Measurements from ENCODE around the gene TET1.
"Not testable (repeated sequence)": the region's sequence is repeated elsewhere in the genome, so short reads cannot be mapped to it uniquely, and the experiment has no call there.

TET1 gene

DNA sequence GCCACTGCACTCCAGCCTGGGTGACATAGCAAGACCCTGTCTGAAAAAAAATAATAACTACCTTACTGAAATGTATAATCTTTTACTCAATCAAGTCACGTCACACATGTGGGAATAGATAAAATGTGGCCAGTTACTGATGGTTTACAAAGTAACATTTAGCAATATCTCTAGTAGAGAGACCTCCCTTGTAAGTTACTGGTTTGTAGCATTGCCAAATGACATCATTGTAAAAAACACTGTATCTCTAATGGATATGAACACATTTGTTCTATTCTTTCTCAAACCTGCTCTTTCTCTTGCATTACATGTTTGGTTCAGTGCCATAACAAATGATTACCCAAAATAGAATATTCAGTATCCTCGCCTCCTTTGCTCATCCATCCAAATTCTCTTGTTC, 18.8 kb downstream of the TET1 start:
- in situ Hi-C loops (cut with MboI; ENCODE audit: low sequenced_read_pairs): no loop called here
- Histone ChIP-seq H3K27me3 (ENCODE audit: low read depth) (no peaks in the 10 kb centered on the region), H3K9me3 (no peaks in the 10 kb centered on the region), H3K36me3 (replicated peaks) (peaks cover 54% of the 10 kb centered on the region), H3K4me1 (peaks cover 8% of the 10 kb centered on the region), H3K4me3 (no peak overlapping the region)
- no peak for DNase-seq (ENCODE audit: low spot score in 2 of 2)

GRCh38 chr10:68584187-68584586, 24.1 kb downstream of the TET1 start:
- H3K9me3 ChIP-seq; H3K27me3 ChIP-seq (ENCODE audit: low read depth); DNase-seq (ENCODE audit: low spot score in 2 of 2); H3K4me1 ChIP-seq; H3K4me3 ChIP-seq; in situ Hi-C loops (cut with MboI; ENCODE audit: low sequenced_read_pairs): not testable (repeated sequence)
- peaks cover 47% of the 10 kb centered on the region for H3K36me3 ChIP-seq (replicated peaks)

DNA sequence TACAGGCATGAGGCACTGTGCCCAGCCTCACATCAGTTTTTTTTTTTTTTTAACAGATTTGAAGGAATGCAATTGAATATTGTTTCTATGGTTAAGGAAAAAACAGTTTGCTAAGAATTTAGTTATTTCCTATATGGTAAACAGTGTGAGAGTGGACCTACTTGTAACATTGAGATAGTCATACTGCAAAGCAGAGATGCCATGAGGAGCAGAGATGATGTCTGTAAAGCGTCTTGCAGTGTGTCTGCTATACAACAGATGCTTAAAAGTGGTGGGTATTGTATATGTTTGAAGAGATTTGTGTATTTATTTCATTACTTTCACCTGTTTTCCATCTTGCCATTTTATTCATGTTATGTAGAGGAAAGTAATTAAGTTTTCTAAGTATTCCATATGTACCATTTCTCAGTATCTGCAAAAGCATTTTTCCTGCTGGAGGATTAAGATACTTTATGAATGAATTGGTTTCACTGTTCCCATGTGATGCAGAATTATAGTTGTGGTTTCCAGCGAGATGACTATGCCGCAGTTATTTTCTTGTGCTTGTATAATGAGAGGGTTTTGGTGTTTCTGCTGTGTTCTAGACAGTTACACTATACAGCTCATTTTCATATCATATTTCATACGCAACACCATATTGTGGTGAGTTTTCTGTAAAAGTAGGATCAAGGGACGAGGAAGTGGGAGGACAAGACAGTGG, 26.6 kb downstream of the TET1 start:
- H3K4me1 ChIP-seq: peaks cover 8% of the 10 kb centered on the region
- no peaks in the 10 kb centered on the region for H3K9me3 ChIP-seq
- peaks cover 43% of the 10 kb centered on the region for H3K36me3 ChIP-seq (replicated peaks)
- DNase-seq (ENCODE audit: low spot score in 2 of 2): no peak
- no peaks in the 10 kb centered on the region for H3K27me3 ChIP-seq (ENCODE audit: low read depth)
- H3K4me3 ChIP-seq: no peak overlapping the region
- in situ Hi-C loops (cut with MboI; ENCODE audit: low sequenced_read_pairs): no loop called here

DNA sequence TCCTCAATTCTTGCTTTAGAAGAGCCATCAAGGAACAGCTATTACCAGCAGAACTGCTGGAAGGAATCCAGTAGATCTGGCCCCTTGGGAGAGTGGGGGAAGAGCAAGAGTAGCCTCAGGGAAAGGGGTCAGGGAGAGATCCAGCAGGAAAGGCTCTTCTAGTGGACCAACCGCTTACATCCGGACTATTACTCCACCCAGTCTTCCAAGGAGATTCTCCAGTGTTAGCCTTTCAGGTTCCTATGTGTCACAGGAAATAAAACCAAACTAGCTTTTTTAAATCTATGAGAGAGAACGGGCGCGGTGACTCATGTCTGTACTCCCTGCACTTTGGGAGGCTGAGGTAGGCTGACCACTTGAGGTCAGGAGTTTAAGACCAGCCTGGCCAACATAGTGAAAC, 34.3 kb downstream of the TET1 start:
- H3K4me1 ChIP-seq: peaks cover 21% of the 10 kb centered on the region
- H3K9me3 ChIP-seq: no peaks in the 10 kb centered on the region
- H3K4me3 ChIP-seq: no peak overlapping the region
- peaks cover 19% of the 10 kb centered on the region for H3K36me3 ChIP-seq (replicated peaks)
- peak in 1 of 2 experiments; percentile 26 for DNase-seq (ENCODE audit: low spot score in 2 of 2)
- no peaks in the 10 kb centered on the region for H3K27me3 ChIP-seq (ENCODE audit: low read depth)
- in situ Hi-C loops (cut with MboI; ENCODE audit: low sequenced_read_pairs): no loop called here

GRCh38 chr10:68595513-68595912, 35.4 kb downstream of the TET1 start:
- H3K4me1 ChIP-seq: peaks cover 29% of the 10 kb centered on the region
- no peak overlapping the region for H3K4me3 ChIP-seq
- in situ Hi-C loops (cut with MboI; ENCODE audit: low sequenced_read_pairs): loop anchor here (5.0 kb wide), 1 partner anchor 33 kb away; the partner anchor contains the start of gene TET1
- DNase-seq (ENCODE audit: low spot score in 2 of 2): no peak
- peaks cover 12% of the 10 kb centered on the region for H3K36me3 ChIP-seq (replicated peaks)
- no peaks in the 10 kb centered on the region for H3K27me3 ChIP-seq (ENCODE audit: low read depth)
- no peaks in the 10 kb centered on the region for H3K9me3 ChIP-seq

DNA sequence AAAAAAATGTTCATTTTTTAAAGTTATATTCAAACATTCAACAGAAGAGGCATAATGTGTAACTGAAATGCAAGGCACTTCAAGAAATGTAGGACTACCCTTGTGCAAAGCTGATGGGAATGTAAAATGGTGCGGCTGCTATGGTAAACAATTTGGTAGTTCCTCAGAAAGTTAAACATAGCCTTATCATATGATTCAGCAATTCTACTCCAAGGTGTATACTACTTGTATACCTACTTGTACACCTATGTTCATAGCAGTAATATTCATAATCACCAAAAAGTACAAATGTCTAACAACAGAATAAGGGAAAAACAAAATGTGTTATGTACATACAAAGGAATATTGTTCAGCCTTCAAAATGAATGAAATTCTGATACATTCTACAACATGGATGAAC, 37.3 kb downstream of the TET1 start:
- Histone ChIP-seq H3K9me3 (no peaks in the 10 kb centered on the region), H3K27me3 (ENCODE audit: low read depth) (no peaks in the 10 kb centered on the region), H3K4me1 (peaks cover 45% of the 10 kb centered on the region), H3K4me3 (no peak overlapping the region), H3K36me3 (replicated peaks) (peaks cover 21% of the 10 kb centered on the region)
- DNase-seq (ENCODE audit: low spot score in 2 of 2): no peak
- in situ Hi-C loops (cut with MboI; ENCODE audit: low sequenced_read_pairs): loop anchor here (5.0 kb wide), 1 partner anchor 35 kb away; the partner anchor contains the start of gene TET1

- H3K9me3 ChIP-seq: no peaks in the 10 kb centered on the region
- H3K4me3 ChIP-seq: peak overlapping the region; percentile 22
- no peaks in the 10 kb centered on the region for H3K27me3 ChIP-seq (ENCODE audit: low read depth)
- peaks cover 38% of the 10 kb centered on the region for H3K36me3 ChIP-seq (replicated peaks)
- peaks cover 45% of the 10 kb centered on the region for H3K4me1 ChIP-seq
- in situ Hi-C loops (cut with MboI; ENCODE audit: low sequenced_read_pairs): loop anchor here (5.0 kb wide), 1 partner anchor 37 kb away; the partner anchor contains the start of gene TET1
- peak; percentile 70 to 86 for DNase-seq (ENCODE audit: low spot score in 2 of 2)
These were observed 39.0 kb downstream of the TET1 start for GRCh38 chr10:68598978-68599770.

DNA sequence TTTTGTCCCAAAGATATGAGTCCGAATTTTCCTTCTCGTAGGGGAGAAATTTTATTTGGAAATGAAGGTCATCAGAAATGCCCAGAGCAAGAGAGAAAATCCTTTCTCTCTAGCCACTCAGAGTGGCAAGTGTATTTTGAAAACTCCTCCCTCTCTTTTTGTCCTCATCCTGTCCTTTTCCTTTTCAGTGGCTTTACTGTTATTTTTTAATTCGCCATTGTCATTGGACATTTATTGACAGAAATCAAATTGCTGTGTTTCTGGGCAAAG, 39.6 kb downstream of the TET1 start:
- Histone ChIP-seq H3K4me3 (peak overlapping the region; percentile 22), H3K27me3 (ENCODE audit: low read depth) (no peaks in the 10 kb centered on the region), H3K36me3 (replicated peaks) (peaks cover 40% of the 10 kb centered on the region), H3K4me1 (peaks cover 45% of the 10 kb centered on the region), H3K9me3 (no peaks in the 10 kb centered on the region)
- in situ Hi-C loops (cut with MboI; ENCODE audit: low sequenced_read_pairs): loop anchor here (5.0 kb wide), 1 partner anchor 37 kb away; the partner anchor contains the start of gene TET1
- DNase-seq (ENCODE audit: low spot score in 2 of 2): peak in 1 of 2 experiments; percentile 72

GRCh38 chr10:68600041-68600778, 40.1 kb downstream of the TET1 start:
- Histone ChIP-seq H3K4me3 (peak overlapping the region; percentile 22), H3K27me3 (ENCODE audit: low read depth) (no peaks in the 10 kb centered on the region), H3K9me3 (no peaks in the 10 kb centered on the region), H3K36me3 (replicated peaks) (peaks cover 39% of the 10 kb centered on the region), H3K4me1 (peaks cover 45% of the 10 kb centered on the region)
- peak; percentile 96 to 100 for DNase-seq (ENCODE audit: low spot score in 2 of 2)
- in situ Hi-C loops (cut with MboI; ENCODE audit: low sequenced_read_pairs): no loop called here

GRCh38 chr10:68601501-68602265, 41.5 kb downstream of the TET1 start:
- Histone ChIP-seq H3K4me3 (no peak overlapping the region), H3K36me3 (replicated peaks) (peaks cover 34% of the 10 kb centered on the region), H3K27me3 (ENCODE audit: low read depth) (no peaks in the 10 kb centered on the region), H3K4me1 (peaks cover 45% of the 10 kb centered on the region), H3K9me3 (no peaks in the 10 kb centered on the region)
- no peak for DNase-seq (ENCODE audit: low spot score in 2 of 2)
- in situ Hi-C loops (cut with MboI; ENCODE audit: low sequenced_read_pairs): no loop called here

- DNase-seq (ENCODE audit: low spot score in 2 of 2): no peak
- peaks cover 44% of the 10 kb centered on the region for H3K4me1 ChIP-seq
- H3K9me3 ChIP-seq: no peaks in the 10 kb centered on the region
- in situ Hi-C loops (cut with MboI; ENCODE audit: low sequenced_read_pairs): no loop called here
- peaks cover 32% of the 10 kb centered on the region for H3K36me3 ChIP-seq (replicated peaks)
- H3K27me3 ChIP-seq (ENCODE audit: low read depth): no peaks in the 10 kb centered on the region
- H3K4me3 ChIP-seq: no peak overlapping the region
These were observed 42.3 kb downstream of the TET1 start for GRCh38 chr10:68602434-68602833.

GRCh38 chr10:68603766-68604165, 43.6 kb downstream of the TET1 start:
- DNase-seq (ENCODE audit: low spot score in 2 of 2): peak in 1 of 2 experiments; percentile 6
- H3K4me3 ChIP-seq: no peak overlapping the region
- in situ Hi-C loops (cut with MboI; ENCODE audit: low sequenced_read_pairs): no loop called here
- H3K9me3 ChIP-seq: no peaks in the 10 kb centered on the region
- peaks cover 30% of the 10 kb centered on the region for H3K4me1 ChIP-seq
- no peaks in the 10 kb centered on the region for H3K27me3 ChIP-seq (ENCODE audit: low read depth)
- peaks cover 28% of the 10 kb centered on the region for H3K36me3 ChIP-seq (replicated peaks)

DNA sequence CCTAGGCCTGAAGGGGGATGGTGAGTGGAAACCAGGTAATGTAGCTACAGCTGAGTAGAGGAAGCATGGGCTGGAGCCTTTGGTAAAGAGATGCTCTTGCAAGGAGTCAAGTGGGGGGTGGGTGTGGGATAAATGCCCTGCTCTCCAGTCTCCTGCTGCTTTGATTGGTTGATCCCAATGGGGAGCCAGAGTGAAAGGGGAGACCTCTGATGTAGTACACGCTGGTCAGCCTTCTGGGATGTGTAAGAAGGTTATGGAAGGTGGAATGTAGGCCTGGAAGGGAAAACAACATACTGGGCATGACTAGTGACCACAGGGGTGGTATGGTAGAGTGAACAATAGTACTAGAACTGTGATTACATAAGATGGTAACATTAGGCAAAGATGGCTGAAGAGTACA, 44.3 kb downstream of the TET1 start:
- in situ Hi-C loops (cut with MboI; ENCODE audit: low sequenced_read_pairs): no loop called here
- Histone ChIP-seq H3K4me3 (no peak overlapping the region), H3K36me3 (replicated peaks) (peaks cover 30% of the 10 kb centered on the region), H3K4me1 (peaks cover 24% of the 10 kb centered on the region), H3K27me3 (ENCODE audit: low read depth) (no peaks in the 10 kb centered on the region), H3K9me3 (no peaks in the 10 kb centered on the region)
- DNase-seq (ENCODE audit: low spot score in 2 of 2): peak in 1 of 2 experiments; percentile 7

Data from HAP-1 (cell line).